ENCODE data around the gene GLT6D1.

Gene GLT6D1

GRCh38 chr9:135622415-135623020 lies 16.8 kb downstream of the GLT6D1 start:
- Mint-ChIP-seq H3K4me1 (peaks cover 5% of the 10 kb centered on the region), H3K4me3 (no peak overlapping the region), H3K27me3 (ENCODE audit: low read depth, poor library complexity) (peaks cover 34% of the 10 kb centered on the region), H3K27ac (no peak overlapping the region), H3K9me3 (peaks cover 14% of the 10 kb centered on the region), H3K36me3 (ENCODE audit: low read depth) (no peaks in the 10 kb centered on the region)
- no peak for TF ChIP-seq CTCF (IDR thresholded peaks at IDR 0.05)
- DNase-seq: no peak

- Mint-ChIP-seq H3K36me3 (ENCODE audit: low read depth) (no peaks in the 10 kb centered on the region), H3K4me3 (no peak overlapping the region), H3K9me3 (no peaks in the 10 kb centered on the region), H3K27ac (no peak overlapping the region), H3K27me3 (ENCODE audit: low read depth, poor library complexity) (peaks cover 17% of the 10 kb centered on the region), H3K4me1 (peaks cover 5% of the 10 kb centered on the region)
- no peak for TF ChIP-seq CTCF (IDR thresholded peaks at IDR 0.05)
- DNase-seq: no peak
Measured at GRCh38 chr9:135620558-135620957, 18.8 kb downstream of the GLT6D1 start.

- H3K36me3 Mint-ChIP-seq (ENCODE audit: low read depth): no peaks in the 10 kb centered on the region
- peaks cover 5% of the 10 kb centered on the region for H3K4me1 Mint-ChIP-seq
- peaks cover 17% of the 10 kb centered on the region for H3K27me3 Mint-ChIP-seq (ENCODE audit: low read depth, poor library complexity)
- DNase-seq: no peak
- TF ChIP-seq CTCF (IDR thresholded peaks at IDR 0.05): no peak
- no peak overlapping the region for H3K4me3 Mint-ChIP-seq
- H3K9me3 Mint-ChIP-seq: no peaks in the 10 kb centered on the region
- H3K27ac Mint-ChIP-seq: no peak overlapping the region
Measured at GRCh38 chr9:135619599-135619886, 19.8 kb downstream of the GLT6D1 start.

GRCh38 chr9:135618866-135619598 lies 20.3 kb downstream of the GLT6D1 start:
- TF ChIP-seq CTCF (IDR thresholded peaks at IDR 0.05): no peak
- Mint-ChIP-seq H3K36me3 (ENCODE audit: low read depth) (no peaks in the 10 kb centered on the region), H3K4me3 (no peak overlapping the region), H3K27me3 (ENCODE audit: low read depth, poor library complexity) (peaks cover 15% of the 10 kb centered on the region), H3K27ac (peak overlapping the region; percentile 64), H3K9me3 (no peaks in the 10 kb centered on the region), H3K4me1 (peaks cover 5% of the 10 kb centered on the region)
- DNase-seq: no peak

GRCh38 chr9:135617991-135618411 lies 21.3 kb downstream of the GLT6D1 start:
- TF ChIP-seq CTCF (IDR thresholded peaks at IDR 0.05): no peak
- Mint-ChIP-seq H3K4me1 (peaks cover 5% of the 10 kb centered on the region), H3K4me3 (no peak overlapping the region), H3K9me3 (no peaks in the 10 kb centered on the region), H3K36me3 (ENCODE audit: low read depth) (no peaks in the 10 kb centered on the region), H3K27ac (no peak overlapping the region), H3K27me3 (ENCODE audit: low read depth, poor library complexity) (peaks cover 13% of the 10 kb centered on the region)
- no peak for DNase-seq

- no peak overlapping the region for H3K4me3 Mint-ChIP-seq
- no peaks in the 10 kb centered on the region for H3K9me3 Mint-ChIP-seq
- H3K27me3 Mint-ChIP-seq (ENCODE audit: low read depth, poor library complexity): peaks cover 10% of the 10 kb centered on the region
- H3K36me3 Mint-ChIP-seq (ENCODE audit: low read depth): no peaks in the 10 kb centered on the region
- peaks cover 5% of the 10 kb centered on the region for H3K4me1 Mint-ChIP-seq
- TF ChIP-seq CTCF (IDR thresholded peaks at IDR 0.05): no peak
- H3K27ac Mint-ChIP-seq: no peak overlapping the region
- DNase-seq: no peak
Measured at GRCh38 chr9:135617538-135617900, 21.8 kb downstream of the GLT6D1 start.
